HepG2 (cell line): ENCODE data around the gene EFCAB8. TPM values are rescaled to one million over a fixed set of nuclear protein-coding genes. Genes with fewer than 3 reads are reported as not detected.

Experiments used
- ADNP ChIP-seq: sonication (generic); formaldehyde crosslinking; IDR thresholded peaks from 2 replicates; pipeline ENCODE4 v1.4.0; 2020; ENCODE audit warnings: missing genetic modification reagents
- CENPX ChIP-seq: sonication (generic); formaldehyde crosslinking; IDR thresholded peaks from 2 replicates; pipeline ENCODE4 v1.9.0; 2021; ENCODE audit warnings: mild to moderate bottlenecking, missing genetic modification reagents, moderate library complexity
- CREBL2 ChIP-seq: sonication (generic); formaldehyde crosslinking; IDR thresholded peaks from 2 replicates; pipeline ENCODE4 v1.8.1; 2023; ENCODE audit warnings: missing genetic modification reagents, mild to moderate bottlenecking, borderline replicate concordance
- DPF2 ChIP-seq: sonication (generic); formaldehyde crosslinking; IDR thresholded peaks from 2 replicates; pipeline ENCODE4 v1.4.0; 2020; ENCODE audit warnings: mild to moderate bottlenecking, low read depth, missing genetic modification reagents, borderline replicate concordance
- EED ChIP-seq: sonication (generic); formaldehyde crosslinking; IDR thresholded peaks from 2 replicates; pipeline ENCODE4 v1.5.0; 2020; ENCODE audit warnings: mild to moderate bottlenecking, missing genetic modification reagents
- GATAD2A ChIP-seq: IDR thresholded peaks from 2 replicates; pipeline ENCODE4 v1.6.1; 2016
- MED13 ChIP-seq: sonication (generic); formaldehyde crosslinking; IDR thresholded peaks from 2 replicates; pipeline ENCODE4 v1.5.0; 2020; ENCODE audit warnings: missing genetic modification reagents
- MIER3 ChIP-seq: IDR thresholded peaks from 2 replicates; pipeline ENCODE4 v1.6.1; 2016; ENCODE audit warnings: missing compliant biosample characterization, borderline replicate concordance
- MLX ChIP-seq: IDR thresholded peaks from 2 replicates; pipeline ENCODE4 v1.6.1; 2016
- NFATC3 ChIP-seq: sonication (generic); formaldehyde crosslinking; IDR thresholded peaks from 2 replicates; pipeline ENCODE4 v1.5.1; 2020; ENCODE audit warnings: mild to moderate bottlenecking, missing genetic modification reagents
- NFRKB ChIP-seq: fragments of 450-650 bp; IDR thresholded peaks from 2 replicates; pipeline ENCODE4 v1.6.1; 2017
- SIX1 ChIP-seq: sonication (generic); formaldehyde crosslinking; IDR thresholded peaks from 2 replicates; pipeline ENCODE4 v1.4.0; 2020; ENCODE audit warnings: missing genetic modification reagents, borderline replicate concordance
- SMAD9 ChIP-seq: sonication (generic); formaldehyde crosslinking; IDR thresholded peaks from 2 replicates; pipeline ENCODE4 v1.5.1; 2020; ENCODE audit warnings: mild to moderate bottlenecking, missing genetic modification reagents
- ZBTB20 ChIP-seq: sonication (generic); formaldehyde crosslinking; IDR thresholded peaks from 2 replicates; pipeline ENCODE4 v1.8.1; 2023; ENCODE audit warnings: missing genetic modification reagents, low read depth, mild to moderate bottlenecking, borderline replicate concordance
- ZNF136 ChIP-seq: sonication (generic); formaldehyde crosslinking; IDR thresholded peaks from 2 replicates; pipeline ENCODE4 v1.8.1; 2022; ENCODE audit warnings: low read depth, mild to moderate bottlenecking, moderate library complexity, missing genetic modification reagents
- ZNF446 ChIP-seq: sonication (generic); formaldehyde crosslinking; IDR thresholded peaks from 2 replicates; pipeline ENCODE4 v1.5.0; 2020; ENCODE audit warnings: mild to moderate bottlenecking, missing genetic modification reagents
- ZNF792 ChIP-seq: IDR thresholded peaks from 2 replicates; pipeline ENCODE4 v1.6.1; 2016
- ZSCAN12 ChIP-seq: sonication (generic); formaldehyde crosslinking; IDR thresholded peaks from 2 replicates; pipeline ENCODE4 v1.9.0; 2021; ENCODE audit warnings: mild to moderate bottlenecking, missing genetic modification reagents
- polyA plus RNA-seq, 8 experiments: library from polyadenylated mRNA; depleted of rRNA in 3 of 8; stranded (reverse) in 7 of 8; unstranded in 1 of 8; fragments of >200 nt; fragmentation: Illumina TruSeq in 4 of 8; extraction: Trizol in 4 of 8; gene quantifications; 2 replicates each; pipeline versions ENCODE4 v1.2.1 to v1.2.3, GENCODE V29; 2011 to 2016; ENCODE audit warnings: low read depth in 4 of 8, missing spikeins in 1 of 8, mixed read lengths in 1 of 8; ENCODE audit not compliant: insufficient read depth in 1 of 8
- total RNA-seq, 5 experiments: library from RNA; depleted of rRNA; stranded (reverse); fragments of >200 nt; fragmentation: Illumina TruSeq; extraction: Trizol; gene quantifications; 2 replicates each; pipeline ENCODE4 v1.2.3, GENCODE V29; 2016; ENCODE audit warnings: low read depth in 1 of 5
- TF ChIP-seq, protein P1 (sequence below): sonication (generic); formaldehyde crosslinking; IDR thresholded peaks from 2 replicates; pipeline ENCODE4 v1.4.0; 2020; ENCODE audit warnings: mild to moderate bottlenecking, missing genetic modification reagents
- TF ChIP-seq, protein P2 (sequence below): sonication (generic); formaldehyde crosslinking; IDR thresholded peaks from 2 replicates; pipeline ENCODE4 v1.4.0; 2020; ENCODE audit warnings: low read depth, mild to moderate bottlenecking, missing genetic modification reagents
- TF ChIP-seq, protein P3 (sequence below): sonication (generic); formaldehyde crosslinking; IDR thresholded peaks from 2 replicates; pipeline ENCODE4 v1.8.0; 2022; ENCODE audit warnings: missing genetic modification reagents, low read depth, mild to moderate bottlenecking, borderline replicate concordance

EFCAB8 gene
- total and polyA plus RNA-seq, 2 of the 13 experiments (the other 11 are each of a cell fraction or from before 2014, with no cell fraction given), result 0.15 to 0.22 TPM

GRCh38 chr20:32823737-32824588 is 34.8 kb upstream of the EFCAB8 start (continued):
- TF ChIP-seq DPF2 (CRISPR knock-in tag) (0 out of 2 replicates have a peak, but pooled peaks have one; percentile 21), SIX1 (no peak), ZNF446 (CRISPR knock-in tag) (no peak), NFATC3 (CRISPR knock-in tag) (no peak), MIER3 (CRISPR knock-in tag) (no peak), ZBTB20 (peak; percentile 57; the same call in 1 of the 2 replicates), CENPX (no peak), CREBL2 (CRISPR knock-in tag) (no peak), NFRKB (no peak), MLX (no peak), ZNF792 (CRISPR knock-in tag) (peak; percentile 36; the same call in 1 of the 2 replicates), ADNP (CRISPR knock-in tag) (no peak), SMAD9 (no peak), ZNF136 (CRISPR knock-in tag) (no peak), MED13 (CRISPR knock-in tag) (no peak), GATAD2A (CRISPR knock-in tag) (peak; percentile 24; the same call in 1 of the 2 replicates), ZSCAN12 (CRISPR knock-in tag) (no peak), EED (CRISPR knock-in tag) (no peak)
- TF ChIP-seq, protein P1, sequence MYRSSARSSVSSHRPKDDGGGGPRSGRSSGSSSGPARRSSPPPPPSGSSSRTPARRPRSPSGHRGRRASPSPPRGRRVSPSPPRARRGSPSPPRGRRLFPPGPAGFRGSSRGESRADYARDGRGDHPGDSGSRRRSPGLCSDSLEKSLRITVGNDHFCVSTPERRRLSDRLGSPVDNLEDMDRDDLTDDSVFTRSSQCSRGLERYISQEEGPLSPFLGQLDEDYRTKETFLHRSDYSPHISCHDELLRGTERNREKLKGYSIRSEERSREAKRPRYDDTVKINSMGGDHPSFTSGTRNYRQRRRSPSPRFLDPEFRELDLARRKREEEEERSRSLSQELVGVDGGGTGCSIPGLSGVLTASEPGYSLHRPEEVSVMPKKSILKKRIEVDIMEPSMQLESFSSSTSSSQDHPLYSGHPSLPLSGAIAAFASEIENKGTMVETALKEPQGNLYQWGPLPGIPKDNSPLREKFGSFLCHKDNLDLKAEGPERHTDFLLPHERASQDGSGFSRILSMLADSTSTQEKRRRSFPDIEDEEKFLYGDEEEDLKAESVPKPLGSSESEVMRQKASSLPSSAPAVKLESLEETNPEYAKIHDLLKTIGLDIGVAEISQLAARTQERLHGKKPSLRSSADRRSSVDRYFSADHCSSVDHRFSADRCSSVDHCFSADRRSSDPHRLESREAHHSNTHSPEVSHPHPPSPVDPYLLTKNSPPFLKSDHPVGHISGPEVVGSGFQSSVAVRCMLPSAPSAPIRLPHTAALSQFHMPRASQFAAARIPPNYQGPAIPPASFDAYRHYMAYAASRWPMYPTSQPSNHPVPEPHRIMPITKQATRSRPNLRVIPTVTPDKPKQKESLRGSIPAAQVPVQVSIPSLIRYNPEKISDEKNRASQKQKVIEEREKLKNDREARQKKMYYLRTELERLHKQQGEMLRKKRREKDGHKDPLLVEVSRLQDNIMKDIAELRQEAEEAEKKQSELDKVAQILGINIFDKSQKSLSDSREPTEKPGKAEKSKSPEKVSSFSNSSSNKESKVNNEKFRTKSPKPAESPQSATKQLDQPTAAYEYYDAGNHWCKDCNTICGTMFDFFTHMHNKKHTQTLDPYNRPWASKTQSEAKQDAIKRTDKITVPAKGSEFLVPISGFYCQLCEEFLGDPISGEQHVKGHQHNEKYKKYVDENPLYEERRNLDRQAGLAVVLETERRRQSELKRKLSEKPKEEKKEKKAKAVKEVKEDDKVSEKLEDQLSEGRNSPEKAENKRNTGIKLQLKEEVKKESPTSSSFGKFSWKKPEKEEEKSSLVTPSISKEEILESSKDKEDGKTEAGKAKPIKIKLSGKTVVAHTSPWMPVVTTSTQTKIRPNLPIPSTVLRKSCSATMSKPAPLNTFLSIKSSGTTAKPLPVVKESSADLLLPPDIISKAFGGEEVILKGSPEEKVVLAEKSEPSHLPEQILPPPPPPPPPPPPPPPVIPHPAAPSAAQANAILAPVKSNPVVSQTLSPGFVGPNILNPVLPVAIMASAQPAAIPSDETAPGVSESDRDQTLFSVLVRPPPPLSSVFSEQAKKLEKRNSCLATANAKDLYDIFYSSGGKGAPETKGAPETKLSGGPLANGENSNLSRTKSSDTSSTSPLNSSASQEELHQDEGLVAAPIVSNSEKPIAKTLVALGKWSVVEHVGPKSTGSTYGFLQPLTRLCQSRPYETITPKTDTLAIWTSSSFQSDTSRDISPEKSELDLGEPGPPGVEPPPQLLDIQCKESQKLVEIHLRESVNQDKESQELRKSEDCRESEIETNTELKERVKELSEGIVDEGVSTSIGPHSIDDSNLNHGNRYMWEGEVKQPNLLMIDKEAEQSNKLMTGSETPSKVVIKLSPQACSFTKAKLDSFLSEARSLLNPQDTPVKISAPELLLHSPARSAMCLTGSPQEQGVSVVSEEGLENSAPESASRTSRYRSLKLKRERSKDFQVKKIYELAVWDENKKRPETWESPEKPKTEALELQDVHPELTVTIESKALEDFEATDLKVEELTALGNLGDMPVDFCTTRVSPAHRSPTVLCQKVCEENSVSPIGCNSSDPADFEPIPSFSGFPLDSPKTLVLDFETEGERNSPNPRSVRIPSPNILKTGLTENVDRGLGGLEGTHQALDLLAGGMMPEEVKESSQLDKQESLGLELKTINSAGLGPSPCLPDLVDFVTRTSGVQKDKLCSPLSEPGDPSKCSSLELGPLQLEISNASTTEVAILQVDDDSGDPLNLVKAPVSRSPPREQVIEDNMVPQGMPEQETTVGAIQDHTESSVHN (CRISPR knock-in tag), result no peak
- TF ChIP-seq, protein P2, sequence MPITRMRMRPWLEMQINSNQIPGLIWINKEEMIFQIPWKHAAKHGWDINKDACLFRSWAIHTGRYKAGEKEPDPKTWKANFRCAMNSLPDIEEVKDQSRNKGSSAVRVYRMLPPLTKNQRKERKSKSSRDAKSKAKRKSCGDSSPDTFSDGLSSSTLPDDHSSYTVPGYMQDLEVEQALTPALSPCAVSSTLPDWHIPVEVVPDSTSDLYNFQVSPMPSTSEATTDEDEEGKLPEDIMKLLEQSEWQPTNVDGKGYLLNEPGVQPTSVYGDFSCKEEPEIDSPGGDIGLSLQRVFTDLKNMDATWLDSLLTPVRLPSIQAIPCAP (CRISPR knock-in tag), result no peak
- TF ChIP-seq, protein P3, sequence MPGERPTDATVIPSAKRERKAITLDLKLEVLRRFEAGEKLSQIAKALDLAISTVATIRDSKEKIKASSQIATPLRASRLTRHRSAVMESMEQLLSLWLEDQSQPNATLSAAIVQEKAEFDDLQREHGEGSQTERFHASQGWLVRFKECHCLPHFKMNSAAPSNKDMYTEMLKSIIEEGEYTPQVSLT, result no peak
